GM12878 (cell line): ENCODE data around the gene CNGA1. TPM values are rescaled to one million over a fixed set of nuclear protein-coding genes. Genes with fewer than 3 reads are reported as not detected.

Source experiments
- ATAC-seq: fragments of 200-7000 bp; cut with Tn5 transposase; 3 replicates; pipeline ENCODE4 v1.9.1; 2020; ENCODE audit warnings: mild to moderate bottlenecking, moderate library complexity
- BruUV-seq: library from RNA; stranded (reverse); fragments of 400-500 nt; replicated peaks from 2 replicates; lab custom pipeline; 2021; lab: Mats Ljungman, UMichigan
- CTCF ChIA-PET: fragments of 300-600 bp; sonication (Branson Sonifier 250); formaldehyde crosslinking; extraction: SDS; loops from one replicate; lab custom pipeline; 2021; ENCODE audit warnings: inconsistent platforms; lab: Yijun Ruan, JAX
- POLR2A ChIA-PET: fragments of 350-600 bp; formaldehyde crosslinking; extraction: SDS; loops from one replicate; lab custom pipeline; 2021; ENCODE audit warnings: inconsistent platforms; lab: Charles Lee
- RAD21 ChIA-PET: fragments of 300-600 bp; sonication (Branson Sonifier 250); formaldehyde crosslinking; loops from one replicate; lab custom pipeline; 2023; ENCODE audit warnings: antibody characterized with exemption; ENCODE audit not compliant: unreplicated experiment; lab: Charles Lee
- SMC1A ChIA-PET: fragments of 300-600 bp; sonication (Branson Sonifier 250); formaldehyde crosslinking; loops from one replicate; lab custom pipeline; 2023; ENCODE audit not compliant: unreplicated experiment, uncharacterized antibody; lab: Charles Lee
- DNase-seq: peaks from one replicate; pipeline ENCODE4 v3.0.0-alpha.2; 2011; ENCODE audit warnings: low read depth, low spot score
- FAIRE-seq: peaks from 3 replicates; lab custom pipeline; 2011; peaks lifted over from hg19 to GRCh38; lab: Jason Lieb, UNC
- H2AFZ ChIP-seq: 2 replicates; pipeline ENCODE4 v1.6.0; 2011; ENCODE audit warnings: low read depth, low read length, control low read depth; ENCODE audit not compliant: control insufficient read depth
- H3K27ac ChIP-seq: 2 replicates; pipeline ENCODE4 v1.5.1; 2011; ENCODE audit warnings: control low read depth; ENCODE audit not compliant: control insufficient read depth, insufficient read depth
- H3K27me3 ChIP-seq, 2 experiments: replicated peaks in 1 of 2; 2 replicates each; pipeline versions ENCODE4 v1.6.0 to v1.6.1; 2011; ENCODE audit warnings: low read length in 1 of 2; ENCODE audit not compliant: control insufficient read depth in 2 of 2, insufficient read depth in 2 of 2
- H3K36me3 ChIP-seq, 2 experiments: 2 replicates each; pipeline ENCODE4 v1.5.1; 2011; ENCODE audit warnings: low read length in 1 of 2; ENCODE audit not compliant: control insufficient read depth in 2 of 2, insufficient read depth in 2 of 2
- H3K4me1 ChIP-seq: 2 replicates; pipeline ENCODE4 v1.6.1; 2011; ENCODE audit warnings: mild to moderate bottlenecking, low read length, moderate library complexity, mixed read lengths; ENCODE audit not compliant: control insufficient read depth, insufficient read depth
- H3K4me2 ChIP-seq: 2 replicates; pipeline ENCODE4 v1.6.0; 2011; ENCODE audit warnings: control low read depth; ENCODE audit not compliant: control insufficient read depth, insufficient read depth
- H3K4me3 ChIP-seq: fragments of 200-600 bp; sonication (generic); 2 replicates; pipeline ENCODE4 v1.5.1; 2016
- H3K79me2 ChIP-seq: 2 replicates; pipeline ENCODE4 v1.6.0; 2011; ENCODE audit warnings: low read length; ENCODE audit not compliant: control insufficient read depth, insufficient read depth
- H3K9ac ChIP-seq: 2 replicates; pipeline ENCODE4 v1.8.0; 2011; ENCODE audit warnings: low read length, control low read depth, mixed read lengths; ENCODE audit not compliant: control insufficient read depth, insufficient read depth
- H3K9me3 ChIP-seq: replicated peaks from 3 replicates; pipeline ENCODE4 v1.5.1; 2011; ENCODE audit warnings: mild to moderate bottlenecking, low read length; ENCODE audit not compliant: control insufficient read depth, insufficient read depth
- H4K20me1 ChIP-seq: 2 replicates; pipeline ENCODE4 v1.6.0; 2011; ENCODE audit not compliant: control insufficient read depth, insufficient read depth
- CEBPB ChIP-seq, 2 experiments: fragments of 150-350 bp in 1 of 2; IDR thresholded peaks; 2 replicates each; pipeline ENCODE4 v1.6.1; 2012 to 2014; ENCODE audit warnings: low read depth in 2 of 2, low read length in 2 of 2, borderline replicate concordance in 1 of 2, inconsistent platforms in 1 of 2
- NR2C1 ChIP-seq: fragments of 450-650 bp; IDR thresholded peaks from 2 replicates; pipeline ENCODE4 v1.6.1; 2017; ENCODE audit warnings: antibody characterized with exemption, mild to moderate bottlenecking, moderate library complexity
- NRF1 ChIP-seq: conservative IDR thresholded peaks from 2 replicates; pipeline ENCODE4 v1.6.1; 2011; ENCODE audit warnings: mild to moderate bottlenecking, low read depth, low read length, improper control_type of control experiment
- PAX5 ChIP-seq: IDR thresholded peaks from 2 replicates; pipeline ENCODE4 v1.6.1; 2011; ENCODE audit warnings: low read depth, low read length, borderline replicate concordance
- POLR2AphosphoS2 ChIP-seq: IDR thresholded peaks from 2 replicates; pipeline ENCODE4 v1.6.1; 2011; ENCODE audit warnings: low read depth, mild to moderate bottlenecking, low read length, improper control_type of control experiment, moderate library complexity
- RCOR1 ChIP-seq: conservative IDR thresholded peaks from 2 replicates; pipeline ENCODE4 v1.6.1; 2012; ENCODE audit warnings: low read depth, low read length, improper control_type of control experiment
- SREBF2 ChIP-seq: IDR thresholded peaks from 2 replicates; pipeline ENCODE4 v1.6.1; 2012; ENCODE audit warnings: mild to moderate bottlenecking, low read length
- TARDBP ChIP-seq: IDR thresholded peaks from 2 replicates; pipeline ENCODE4 v1.6.1; 2016; ENCODE audit warnings: borderline replicate concordance
- TCF7 ChIP-seq: IDR thresholded peaks from 2 replicates; pipeline ENCODE4 v1.6.1; 2014; ENCODE audit warnings: antibody characterized with exemption, borderline replicate concordance
- ZBED1 ChIP-seq: IDR thresholded peaks from 2 replicates; pipeline ENCODE4 v1.6.1; 2016; ENCODE audit warnings: borderline replicate concordance
- ZNF217 ChIP-seq: fragments of 450-650 bp; IDR thresholded peaks from 2 replicates; pipeline ENCODE4 v1.6.1; 2017; ENCODE audit warnings: antibody characterized with exemption, mild to moderate bottlenecking
- WGBS: methylation state at CpG from one replicate; pipeline ENCODE4 v1.1.6; 2016; ENCODE audit warnings: low lambda C conversion rate; ENCODE audit not compliant: insufficient replicate concordance, insufficient coverage; ENCODE audit errors: missing lambda C conversion rate; 5-methylcytosine and 5-hydroxymethylcytosine counted together
- in situ Hi-C: fragments of 300-500 bp; cut with MboI; formaldehyde crosslinking; loops from 9 replicates; pipeline ENCODE4 v1.14.3; 2018; ENCODE audit warnings: mixed read lengths
- intact Hi-C: fragments of 100-400 bp; cut with micrococcal nuclease; formaldehyde crosslinking; loops from one replicate; pipeline ENCODE4 v1.14.2; 2022; ENCODE audit not compliant: unreplicated experiment
- polyA plus RNA-seq, 11 experiments: library from polyadenylated mRNA; depleted of rRNA in 4 of 11; unstranded in 6 of 11; stranded (reverse) in 5 of 11; fragments of >200 nt; fragmentation: Nextera tagmentation in 4 of 11; fragmentation: Illumina TruSeq in 1 of 11; extraction: Ambion mirVana in 4 of 11; extraction: Trizol in 1 of 11; gene quantifications; 1 replicate in 1 of 11; 2 replicates in 10 of 11; pipeline versions ENCODE4 v1.2.1 to v1.2.3, GENCODE V29; 2011 to 2016; ENCODE audit warnings: inconsistent platforms in 2 of 11, missing spikeins in 2 of 11, low read depth in 1 of 11
- total RNA-seq, 4 experiments: library from RNA; depleted of rRNA in 3 of 4; stranded (reverse); fragments of >200 nt in 3 of 4; fragmentation: Illumina TruSeq in 1 of 4; extraction: Trizol in 1 of 4; gene quantifications; 2 replicates each; pipeline versions ENCODE4 v1.2.1 to v1.2.3, GENCODE V29; 2013 to 2021
- TF ChIP-seq, protein P1 (sequence below): IDR thresholded peaks from 2 replicates; pipeline ENCODE4 v1.6.1; 2011; ENCODE audit warnings: low read depth, low read length, improper control_type of control experiment, borderline replicate concordance
- TF ChIP-seq, protein P2 (sequence below): IDR thresholded peaks from 2 replicates; pipeline ENCODE4 v1.6.1; 2011; ENCODE audit warnings: borderline replicate concordance, low read depth, mild to moderate bottlenecking, moderate library complexity, mixed read lengths, low read length; ENCODE audit not compliant: insufficient read depth; ENCODE audit errors: extremely low read length
- TF ChIP-seq, protein P3 (sequence below): fragments of 450-650 bp; IDR thresholded peaks from 2 replicates; pipeline ENCODE4 v1.6.1; 2016; ENCODE audit warnings: mild to moderate bottlenecking

Gene CNGA1
- total and polyA plus RNA-seq, 10 of the 15 experiments (the other 5 are each of a cell fraction or from before 2014, with no cell fraction given): 0.38 to 14.2 (median 5.1) TPM

DNA sequence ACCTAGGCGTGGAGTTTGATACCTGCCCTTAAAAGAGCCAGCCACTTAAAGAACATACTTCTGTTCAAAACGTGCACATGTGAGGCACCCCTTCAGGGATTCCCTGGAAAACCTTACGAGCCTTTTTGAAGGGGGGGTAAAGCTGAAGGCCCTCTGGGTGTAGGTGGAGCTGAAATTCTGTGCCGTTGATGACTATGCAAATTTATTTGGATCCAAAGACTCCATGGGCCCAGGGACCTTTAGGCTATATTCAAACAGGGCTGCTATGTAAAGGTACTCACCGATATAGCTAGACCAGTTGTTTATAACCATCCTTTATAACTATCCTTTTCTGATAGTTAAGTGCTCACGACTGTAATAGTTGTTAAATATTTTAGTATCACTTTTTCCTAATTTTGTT lies 61.8 kb downstream of the CNGA1 start:
- H3K9ac ChIP-seq: no peak overlapping the region
- H3K27me3 ChIP-seq: no peaks in the 10 kb centered on the region; a peak in 1 of 4 replicates
- ATAC-seq: no peak
- H3K36me3 ChIP-seq: no peaks in the 10 kb centered on the region
- WGBS: 35% methylated on average over 6 of the region's 6 CpGs
- no peak overlapping the region for H3K4me2 ChIP-seq
- no peak for TF ChIP-seq TCF7
- no peak overlapping the region for H3K27ac ChIP-seq
- no peaks in the 10 kb centered on the region for H3K79me2 ChIP-seq
- ChIA-PET CTCF (interaction anchor here (1.4 kb wide), 1 partner anchor 10 kb away, joined by 3 read pairs; no protein-coding TSS in a partner anchor), RAD21 (no interaction called here), SMC1A (interaction anchor here (0.6 kb wide), 1 partner anchor 997 kb away, joined by 3 read pairs; no protein-coding TSS in a partner anchor), POLR2A (no interaction called here)
- no peak overlapping the region for H2AFZ ChIP-seq
- no peak for FAIRE-seq
- BruUV-seq: no TSS peak
- H3K9me3 ChIP-seq: no peaks in the 10 kb centered on the region
- H3K4me3 ChIP-seq: no peak overlapping the region
- H3K4me1 ChIP-seq: no peaks in the 10 kb centered on the region
- no peaks in the 10 kb centered on the region for H4K20me1 ChIP-seq
- in situ Hi-C loops (no loop called here), intact Hi-C loops (no loop called here)
- no peak for DNase-seq

DNA sequence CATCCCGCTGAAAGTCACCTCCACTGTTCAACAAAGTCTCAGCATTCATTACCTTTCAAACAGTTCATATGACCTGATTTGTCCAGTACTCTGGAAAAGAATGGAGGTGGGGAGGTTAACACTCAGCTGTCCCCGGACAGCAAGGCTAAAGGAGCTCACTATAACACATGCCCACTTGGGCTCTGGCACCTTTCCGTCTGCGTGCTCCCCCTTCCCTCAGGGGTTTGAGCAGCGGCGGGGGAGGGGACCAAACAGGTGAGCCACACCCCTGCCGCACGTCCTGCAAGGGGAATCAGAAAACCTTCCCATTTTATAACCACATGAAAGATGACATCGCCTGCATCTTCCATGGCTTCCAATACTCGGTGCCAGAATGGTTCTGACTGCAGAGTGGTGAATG lies 62.2 kb downstream of the CNGA1 start:
- ChIA-PET RAD21 (no interaction called here), CTCF (interaction anchor here (1.4 kb wide), 1 partner anchor 9 kb away, joined by 3 read pairs; no protein-coding TSS in a partner anchor), POLR2A (no interaction called here), SMC1A (no interaction called here)
- DNase-seq: no peak
- FAIRE-seq: no peak
- no peak overlapping the region for H3K4me2 ChIP-seq
- H3K9me3 ChIP-seq: no peaks in the 10 kb centered on the region
- intact Hi-C loops (no loop called here), in situ Hi-C loops (no loop called here)
- no peak overlapping the region for H2AFZ ChIP-seq
- H3K4me3 ChIP-seq: no peak overlapping the region
- TF ChIP-seq TARDBP (no peak), ZNF217 (no peak), NRF1 (no peak), SREBF2 (no peak), NR2C1 (no peak), RCOR1 (no peak), PAX5 (no peak), CEBPB (IDR thresholded peaks at IDR 0.05; ENCODE audit: borderline replicate concordance in 1 of 2, low read depth in 2 of 2, low read length in 2 of 2) (no peak), POLR2AphosphoS2 (no peak), ZBED1 (no peak)
- TF ChIP-seq, protein P1, sequence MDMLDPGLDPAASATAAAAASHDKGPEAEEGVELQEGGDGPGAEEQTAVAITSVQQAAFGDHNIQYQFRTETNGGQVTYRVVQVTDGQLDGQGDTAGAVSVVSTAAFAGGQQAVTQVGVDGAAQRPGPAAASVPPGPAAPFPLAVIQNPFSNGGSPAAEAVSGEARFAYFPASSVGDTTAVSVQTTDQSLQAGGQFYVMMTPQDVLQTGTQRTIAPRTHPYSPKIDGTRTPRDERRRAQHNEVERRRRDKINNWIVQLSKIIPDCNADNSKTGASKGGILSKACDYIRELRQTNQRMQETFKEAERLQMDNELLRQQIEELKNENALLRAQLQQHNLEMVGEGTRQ: no peak
- TF ChIP-seq, protein P2, sequence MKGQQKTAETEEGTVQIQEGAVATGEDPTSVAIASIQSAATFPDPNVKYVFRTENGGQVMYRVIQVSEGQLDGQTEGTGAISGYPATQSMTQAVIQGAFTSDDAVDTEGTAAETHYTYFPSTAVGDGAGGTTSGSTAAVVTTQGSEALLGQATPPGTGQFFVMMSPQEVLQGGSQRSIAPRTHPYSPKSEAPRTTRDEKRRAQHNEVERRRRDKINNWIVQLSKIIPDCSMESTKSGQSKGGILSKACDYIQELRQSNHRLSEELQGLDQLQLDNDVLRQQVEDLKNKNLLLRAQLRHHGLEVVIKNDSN: no peak
- TF ChIP-seq, protein P3, sequence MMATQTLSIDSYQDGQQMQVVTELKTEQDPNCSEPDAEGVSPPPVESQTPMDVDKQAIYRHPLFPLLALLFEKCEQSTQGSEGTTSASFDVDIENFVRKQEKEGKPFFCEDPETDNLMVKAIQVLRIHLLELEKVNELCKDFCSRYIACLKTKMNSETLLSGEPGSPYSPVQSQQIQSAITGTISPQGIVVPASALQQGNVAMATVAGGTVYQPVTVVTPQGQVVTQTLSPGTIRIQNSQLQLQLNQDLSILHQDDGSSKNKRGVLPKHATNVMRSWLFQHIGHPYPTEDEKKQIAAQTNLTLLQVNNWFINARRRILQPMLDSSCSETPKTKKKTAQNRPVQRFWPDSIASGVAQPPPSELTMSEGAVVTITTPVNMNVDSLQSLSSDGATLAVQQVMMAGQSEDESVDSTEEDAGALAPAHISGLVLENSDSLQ: no peak
- no peak for ATAC-seq
- BruUV-seq: no TSS peak
- H3K27me3 ChIP-seq: no peaks in the 10 kb centered on the region; a peak in 1 of 4 replicates
- H3K9ac ChIP-seq: no peak overlapping the region
- no peaks in the 10 kb centered on the region for H3K4me1 ChIP-seq
- H3K36me3 ChIP-seq: no peaks in the 10 kb centered on the region
- no peaks in the 10 kb centered on the region for H4K20me1 ChIP-seq
- WGBS: 48% methylated on average over 8 of the region's 10 CpGs
- no peaks in the 10 kb centered on the region for H3K79me2 ChIP-seq
- H3K27ac ChIP-seq: no peak overlapping the region
